OCI-LY7 (cell line): Measurements from ENCODE around the gene TMEM131L.

Experiments used
- CTCF ChIP-seq: fragments of 200-600 bp; sonication (generic); conservative IDR thresholded peaks from 2 replicates; pipeline ENCODE4 v1.5.1; 2014; ENCODE audit warnings: mild to moderate bottlenecking, antibody characterized with exemption, low read length, moderate library complexity, mixed read lengths
- EZH2phosphoT487 ChIP-seq: fragments of 200-600 bp; sonication (generic); IDR thresholded peaks from 2 replicates; pipeline ENCODE4 v1.6.1; 2018; ENCODE audit warnings: low read depth, borderline replicate concordance, mild to moderate bottlenecking, mixed run types, antibody characterized with exemption, low read length, moderate library complexity, mixed read lengths

DNA sequence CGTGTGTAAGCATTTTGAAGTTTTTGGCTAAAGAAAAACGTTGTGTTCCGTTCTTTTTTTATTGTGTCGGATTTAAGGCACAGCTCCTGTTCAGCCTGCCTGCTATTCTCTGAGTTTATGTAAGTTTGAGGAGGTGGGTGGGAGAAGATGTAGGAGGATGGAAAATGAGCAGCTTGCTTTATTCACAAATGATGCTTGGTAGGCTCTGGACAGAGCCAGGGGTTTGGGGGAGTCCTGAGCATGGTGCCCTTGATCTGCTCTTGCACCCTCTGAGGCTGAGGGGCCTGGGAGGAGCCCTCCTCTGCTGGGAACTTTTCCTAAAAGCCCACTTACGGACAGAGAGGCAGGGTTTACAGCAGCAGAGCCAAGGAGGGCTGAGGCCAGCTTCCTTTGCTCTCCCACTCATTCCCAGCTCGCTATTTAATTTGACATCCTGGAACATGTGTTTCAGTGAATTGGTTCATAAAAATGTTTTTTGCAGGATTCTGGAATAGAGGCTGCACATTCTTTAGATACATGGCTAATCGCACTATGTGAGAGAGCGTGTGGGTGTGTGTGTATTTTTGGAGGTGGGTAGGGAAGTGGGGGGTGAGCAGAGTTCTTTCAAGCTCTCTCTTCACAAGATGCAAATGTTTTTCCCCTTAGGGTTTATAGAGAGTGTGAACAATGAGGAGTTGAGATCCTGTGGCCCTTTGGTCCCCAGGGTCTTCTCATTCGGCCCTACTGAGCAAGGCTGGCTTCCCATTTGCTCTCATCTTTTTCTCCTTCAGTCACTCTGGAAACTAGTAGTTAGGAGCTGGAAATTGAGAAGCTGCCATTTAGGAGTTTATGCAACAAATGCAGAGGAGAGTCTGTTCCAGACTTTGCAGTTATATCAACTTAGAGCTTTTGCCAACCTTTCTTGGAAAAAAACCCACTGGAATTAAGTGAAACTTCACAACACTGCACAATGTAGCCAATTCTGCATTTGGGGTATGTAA is 32.1 kb downstream of the TMEM131L start:
- TF ChIP-seq CTCF (no peak), EZH2phosphoT487 (no peak)
